ENCODE measurements around the gene STX1B.
"Not testable (repeated sequence)": the region's sequence is repeated elsewhere in the genome, so short reads cannot be mapped to it uniquely, and the experiment has no call there.

The STX1B gene

GRCh38 chr16:30944352-30944751 is 66.1 kb downstream of the STX1B start:
- no peak for DNase-seq
- in situ Hi-C loops (cut with HindIII; ENCODE audit: low pct_ligation_motif_present, low pct_unique_long_range_greater_than_20kb, low sequenced_read_pairs): no loop called here

- no peak for DNase-seq
- in situ Hi-C loops (cut with HindIII; ENCODE audit: low pct_ligation_motif_present, low pct_unique_long_range_greater_than_20kb, low sequenced_read_pairs): no loop called here
These were observed 68.0 kb downstream of the STX1B start for GRCh38 chr16:30942426-30942806.

- DNase-seq: peak; percentile 83
- in situ Hi-C loops (cut with HindIII; ENCODE audit: low pct_ligation_motif_present, low pct_unique_long_range_greater_than_20kb, low sequenced_read_pairs): no loop called here
These were observed 68.6 kb downstream of the STX1B start for GRCh38 chr16:30941600-30942425.

GRCh38 chr16:30939571-30939970 is 70.9 kb downstream of the STX1B start:
- DNase-seq; in situ Hi-C loops (cut with HindIII; ENCODE audit: low pct_ligation_motif_present, low pct_unique_long_range_greater_than_20kb, low sequenced_read_pairs): not testable (repeated sequence)

Data from ACHN (cell line).